Measurements from ENCODE around the gene PTPN4.

Gene PTPN4

GRCh38 chr2:119774026-119774425, 14.3 kb downstream of the PTPN4 start:
- TF ChIP-seq CTCF (conservative IDR thresholded peaks at IDR 0.05) = no peak
- no peak for TF ChIP-seq ZFX (IDR thresholded peaks at IDR 0.05)

GRCh38 chr2:119775102-119775501, 15.4 kb downstream of the PTPN4 start:
- no peak for TF ChIP-seq CTCF (conservative IDR thresholded peaks at IDR 0.05)
- TF ChIP-seq ZFX (IDR thresholded peaks at IDR 0.05) = no peak
- no peak overlapping the region for H3K27ac ChIP-seq

More at GRCh38 chr2:119774026-119774425, 14.3 kb downstream of the PTPN4 start:
- H3K27ac ChIP-seq = no peak overlapping the region

GRCh38 chr2:119782308-119783027, 22.7 kb downstream of the PTPN4 start:
- H3K27ac ChIP-seq = no peak overlapping the region
- TF ChIP-seq ZFX (IDR thresholded peaks at IDR 0.05) = no peak
- TF ChIP-seq CTCF (conservative IDR thresholded peaks at IDR 0.05) = no peak

GRCh38 chr2:119784876-119785275, 25.2 kb downstream of the PTPN4 start:
- TF ChIP-seq CTCF (conservative IDR thresholded peaks at IDR 0.05) (no peak), ZFX (IDR thresholded peaks at IDR 0.05) (no peak)
- H3K27ac ChIP-seq = no peak overlapping the region

- TF ChIP-seq ZFX (IDR thresholded peaks at IDR 0.05) = no peak
- TF ChIP-seq CTCF (conservative IDR thresholded peaks at IDR 0.05) = no peak
- no peak overlapping the region for H3K27ac ChIP-seq
These were observed 26.6 kb downstream of the PTPN4 start for GRCh38 chr2:119786295-119786694.

- no peak for TF ChIP-seq CTCF (conservative IDR thresholded peaks at IDR 0.05)
- no peak for TF ChIP-seq ZFX (IDR thresholded peaks at IDR 0.05)
- H3K27ac ChIP-seq = no peak overlapping the region
These were observed 29.0 kb downstream of the PTPN4 start for GRCh38 chr2:119788752-119789151.

GRCh38 chr2:119790466-119790865, 30.7 kb downstream of the PTPN4 start:
- no peak for TF ChIP-seq CTCF (conservative IDR thresholded peaks at IDR 0.05)
- TF ChIP-seq ZFX (IDR thresholded peaks at IDR 0.05) = no peak
- H3K27ac ChIP-seq = no peak overlapping the region
